Thyroid gland (tissue), 4 donors: ENCODE data around the gene KCTD21.

ENCODE experiments used
- CTCF ChIP-seq, 6 experiments: fragments of 200-600 bp in 3 of 6; fragments of 450-650 bp in 3 of 6; sonication (generic) in 3 of 6; IDR thresholded peaks; one replicate each; pipeline ENCODE4 v1.5.1; 2016 to 2019; ENCODE audit warnings: antibody characterized with exemption in 6 of 6, mild to moderate bottlenecking in 2 of 6, inconsistent platforms in 1 of 6, moderate library complexity in 1 of 6
- POLR2A ChIP-seq, 2 donors: fragments of 450-650 bp; IDR thresholded peaks; one replicate each; pipeline ENCODE4 v1.6.1; 2017; ENCODE audit warnings: antibody characterized with exemption in 2 of 2, mild to moderate bottlenecking in 2 of 2, moderate library complexity in 1 of 2

GRCh38 chr11:78192911-78193351, 4.5 kb upstream of the KCTD21 start:
- no peak for TF ChIP-seq CTCF (IDR thresholded peaks at IDR 0.05)
- TF ChIP-seq POLR2A (IDR thresholded peaks at IDR 0.05): no peak
